Iris pigment epithelial cell (primary cell): ENCODE measurements around the gene FRYL.

Experiments used
- DNase-seq: peaks from one replicate; pipeline ENCODE4 v3.0.0-alpha.2; 2011; ENCODE audit warnings: low read depth

FRYL gene

DNA sequence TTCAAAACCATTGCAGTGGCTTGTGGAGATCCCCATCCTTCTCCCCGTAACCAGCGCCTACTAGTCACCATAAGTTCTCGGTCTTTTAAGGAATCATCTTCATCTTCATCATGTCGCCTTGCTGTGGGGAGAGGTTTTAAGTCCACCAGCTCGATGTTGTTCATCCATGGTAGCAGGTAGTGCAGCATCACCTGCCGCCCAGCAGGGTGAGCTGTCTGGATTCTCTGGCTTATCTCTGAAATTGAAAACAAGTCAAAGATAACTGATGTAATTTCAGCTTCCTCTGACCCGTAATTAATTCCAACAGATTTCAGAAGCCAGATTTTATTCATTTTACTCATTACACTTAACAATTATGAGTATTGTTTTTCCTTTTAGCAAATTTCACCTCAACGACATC is 222.6 kb downstream of the FRYL start:
- DNase-seq, result peak; percentile 29

DNA sequence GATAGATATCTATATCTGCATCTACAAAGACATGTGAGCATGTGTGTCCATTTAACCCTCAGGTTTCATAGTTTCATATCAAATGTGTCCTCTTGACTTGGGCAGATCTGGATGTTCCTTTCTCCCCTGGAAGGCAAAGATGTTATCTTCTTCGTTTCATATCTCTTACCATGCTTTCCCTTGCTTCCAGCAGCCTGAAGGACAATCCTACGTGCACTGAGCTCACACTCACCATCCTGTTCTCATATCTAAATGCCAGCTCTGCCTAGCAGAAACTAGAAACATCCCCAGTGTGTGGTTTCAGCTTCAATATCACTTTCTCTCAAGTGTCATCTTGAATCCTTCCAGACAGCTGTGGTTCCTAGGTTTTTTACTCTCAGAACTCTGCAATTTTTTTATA is 223.8 kb downstream of the FRYL start:
- no peak for DNase-seq

DNA sequence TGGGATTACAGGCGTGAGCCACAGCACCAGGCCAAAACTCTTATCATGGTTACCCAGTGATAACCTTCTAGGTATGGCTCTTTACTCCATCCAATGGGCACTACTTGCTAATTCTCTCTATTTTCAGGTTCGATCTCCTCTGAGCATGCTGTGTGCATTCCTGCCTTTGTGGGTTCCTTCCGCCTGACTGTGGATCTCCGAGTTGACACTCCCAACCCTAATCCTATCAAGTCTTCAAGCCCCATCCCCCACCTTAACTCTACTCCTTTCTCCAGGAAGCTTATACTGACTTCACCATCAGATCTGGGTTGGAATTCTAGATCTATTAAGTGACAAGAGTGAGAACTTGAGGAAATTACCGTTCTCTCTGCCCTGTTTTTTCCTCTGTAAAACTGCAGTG is 225.5 kb downstream of the FRYL start:
- DNase-seq, result no peak

DNA sequence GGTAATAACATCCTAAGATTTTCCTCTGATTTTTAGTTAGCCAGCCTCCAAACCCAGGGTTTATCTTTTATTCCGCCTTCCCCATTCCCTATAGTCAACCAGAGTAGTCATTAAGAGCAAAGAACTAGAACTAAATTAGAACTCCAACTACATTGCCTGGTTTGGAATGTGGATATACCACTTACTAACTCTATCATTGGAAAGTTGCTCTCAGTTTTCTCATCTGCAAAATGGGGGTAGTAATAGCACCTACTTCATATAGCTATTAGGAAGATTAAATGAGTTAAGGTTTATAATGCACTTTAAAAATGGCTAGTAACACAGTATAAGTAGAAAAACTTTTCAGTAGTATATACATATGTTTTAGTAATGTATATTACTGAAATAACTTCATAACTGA is 226.4 kb downstream of the FRYL start:
- DNase-seq, result no peak

DNA sequence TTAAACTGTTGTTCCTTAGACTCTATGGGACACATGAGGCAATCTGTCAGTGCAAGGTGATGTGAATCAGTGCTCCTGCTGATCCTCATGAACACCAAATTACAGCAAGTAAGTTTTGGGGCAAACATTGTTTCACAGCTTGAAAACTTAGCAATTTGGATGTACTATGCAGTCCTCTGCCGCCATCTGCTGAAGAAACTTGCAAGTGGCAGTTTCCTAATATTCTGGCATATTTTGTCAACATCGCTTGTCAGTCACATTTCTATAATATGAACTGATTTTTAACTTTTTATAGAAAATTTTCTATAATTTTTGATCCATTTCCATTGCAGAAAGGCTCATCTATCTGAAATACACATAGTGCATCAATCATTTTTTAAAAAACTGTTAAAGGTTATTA is 233.7 kb downstream of the FRYL start:
- DNase-seq, result peak; percentile 53

DNA sequence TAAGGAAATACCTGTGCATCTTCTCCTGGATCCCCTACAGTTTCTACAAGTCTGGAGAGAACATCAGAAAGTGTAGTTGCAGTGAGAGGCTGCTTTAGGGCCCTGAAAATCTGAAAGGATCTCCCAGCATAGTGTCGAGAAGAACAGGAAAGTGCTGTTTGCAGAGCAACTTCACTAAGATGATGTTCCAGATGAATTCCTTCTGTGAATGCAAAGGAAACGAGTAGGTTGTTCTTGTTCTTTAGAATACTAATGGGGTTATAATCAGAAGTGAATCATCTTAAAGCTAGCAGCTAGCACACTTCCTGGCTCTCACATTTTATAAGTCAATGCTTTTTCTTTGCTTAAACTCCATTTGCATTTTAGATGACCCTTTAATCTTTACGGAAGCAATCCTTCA is 236.3 kb downstream of the FRYL start:
- peak; percentile 24 for DNase-seq

DNA sequence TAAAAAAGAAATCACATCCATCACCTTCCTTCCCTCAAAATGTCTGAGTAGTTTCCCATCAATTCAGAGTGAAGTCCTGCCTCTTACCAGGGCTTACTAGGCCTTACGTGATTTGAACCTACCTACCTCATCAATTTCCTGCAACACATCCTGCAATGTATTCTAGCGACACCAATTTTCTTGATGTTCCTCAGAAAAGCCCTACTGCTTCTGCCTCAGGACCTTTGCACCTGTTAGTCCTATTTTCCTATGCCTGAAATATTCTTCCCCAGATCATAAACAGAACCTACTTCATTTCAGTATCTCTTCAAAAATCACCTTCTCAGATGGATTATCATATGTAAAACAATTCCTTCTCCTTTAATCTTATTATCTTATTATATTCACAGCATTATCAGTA is 237.2 kb downstream of the FRYL start:
- DNase-seq, result no peak

DNA sequence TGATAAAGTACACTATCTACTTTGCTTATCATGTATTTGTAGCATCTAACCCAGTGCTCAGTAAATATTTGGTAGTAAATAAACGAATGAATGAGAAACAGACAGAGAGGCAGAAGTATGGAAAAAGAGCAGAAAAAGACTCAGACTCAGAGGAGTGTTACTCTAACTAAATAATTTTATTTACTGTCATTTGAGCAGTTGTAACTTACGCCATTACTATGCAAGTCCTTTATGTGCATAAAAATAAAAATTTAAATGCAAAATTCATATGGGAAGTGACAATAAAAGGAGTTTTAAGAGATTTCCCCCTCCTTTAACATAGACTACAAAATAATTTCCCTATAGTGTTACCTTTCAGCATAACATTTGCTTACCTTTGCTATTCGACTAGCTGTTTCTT is 240.5 kb downstream of the FRYL start:
- DNase-seq, result no peak

DNA sequence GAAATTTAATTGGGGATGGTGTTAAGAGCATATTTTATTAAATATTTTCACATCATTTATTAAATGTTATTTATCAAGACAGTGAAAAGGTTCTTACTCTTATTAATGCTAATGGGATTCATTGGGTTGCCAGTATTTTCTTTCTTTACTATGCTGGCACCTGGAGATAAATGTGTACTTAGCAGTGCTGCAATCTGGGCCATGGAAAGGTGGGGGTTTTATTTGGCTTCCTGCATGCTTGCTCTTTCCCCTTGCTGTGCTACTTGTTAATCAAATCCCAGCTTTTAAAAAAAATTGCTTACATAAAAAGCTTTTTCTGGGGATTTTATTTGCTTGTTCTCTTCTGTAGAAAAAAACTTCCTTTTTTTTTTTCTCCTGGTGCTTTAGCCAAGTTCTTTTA is 241.7 kb downstream of the FRYL start:
- DNase-seq, result no peak

DNA sequence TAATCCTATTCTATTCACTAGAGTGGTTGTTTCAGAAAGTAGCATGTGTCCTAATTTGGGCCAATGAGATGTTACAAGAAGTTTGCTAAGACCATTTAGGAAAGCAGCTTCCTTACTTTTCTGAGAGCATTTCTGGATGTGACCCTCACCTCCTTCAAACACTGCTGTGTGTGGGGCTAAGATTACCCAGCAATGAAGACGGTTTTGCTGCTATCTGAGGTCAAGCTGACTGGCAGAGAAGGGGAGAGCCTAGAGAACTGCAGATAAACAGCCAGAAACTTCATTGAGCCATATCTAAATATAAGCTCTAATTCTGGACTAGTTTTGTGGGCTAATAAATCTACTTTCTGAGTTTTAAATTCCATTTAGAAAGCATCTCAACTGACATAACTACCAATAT is 253.7 kb downstream of the FRYL start:
- no peak for DNase-seq

DNA sequence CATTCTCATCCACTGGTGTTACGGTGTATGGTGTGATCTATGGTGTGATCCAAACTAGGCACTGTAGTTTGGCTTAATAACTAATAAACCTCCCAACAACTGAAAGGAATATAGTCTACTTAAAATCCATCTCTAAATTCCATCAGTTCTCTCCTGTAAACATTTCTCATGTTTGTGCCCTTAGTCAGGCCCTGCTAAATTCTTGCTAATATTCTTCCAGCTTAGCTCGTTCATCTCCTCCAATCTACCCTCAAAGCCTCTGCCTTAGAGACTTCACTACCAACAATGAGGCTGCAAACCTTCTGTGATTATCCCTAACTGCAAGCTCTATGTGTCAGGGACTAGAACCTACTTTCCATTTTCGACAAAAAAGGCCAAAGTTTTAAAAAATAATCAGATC is 261.9 kb downstream of the FRYL start:
- peak; percentile 20 for DNase-seq

DNA sequence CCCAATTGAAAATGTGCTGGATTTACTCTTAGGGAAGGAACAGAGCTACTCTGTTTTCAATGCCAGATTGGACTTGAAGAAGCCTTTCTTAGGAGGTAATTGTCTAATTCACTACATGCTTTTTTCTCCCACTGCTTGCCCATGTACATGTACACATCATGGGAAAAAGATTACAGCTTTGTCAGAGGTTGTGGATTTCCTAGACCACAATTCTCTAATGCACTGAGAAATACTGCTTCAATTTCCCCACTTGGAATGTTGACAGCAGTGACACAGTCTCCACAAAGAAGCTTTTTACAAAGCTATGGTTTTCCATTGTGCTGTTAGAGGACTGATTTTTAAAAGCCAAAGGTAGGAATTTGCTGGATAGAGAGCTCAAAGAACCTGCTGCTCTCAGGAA is 270.5 kb downstream of the FRYL start:
- no peak for DNase-seq

DNA sequence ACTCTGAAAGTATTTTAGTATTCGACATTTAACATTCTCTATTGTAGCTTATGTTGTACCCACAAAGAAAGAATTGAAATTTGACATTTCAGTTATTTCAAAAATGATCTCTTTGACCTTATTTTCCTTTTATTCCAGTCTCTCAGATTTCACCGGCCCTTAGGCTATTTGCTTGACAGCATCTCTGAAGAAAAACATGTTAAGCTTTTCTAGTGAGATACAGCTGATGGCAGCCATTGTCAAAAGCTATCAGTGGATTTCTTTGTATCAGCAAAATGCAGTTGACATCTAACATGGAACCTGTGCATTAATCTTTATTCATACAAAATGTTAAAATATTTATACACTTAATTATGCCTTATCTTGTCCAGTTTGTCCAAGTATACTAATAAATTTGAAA is 273.4 kb downstream of the FRYL start:
- DNase-seq, result no peak

DNA sequence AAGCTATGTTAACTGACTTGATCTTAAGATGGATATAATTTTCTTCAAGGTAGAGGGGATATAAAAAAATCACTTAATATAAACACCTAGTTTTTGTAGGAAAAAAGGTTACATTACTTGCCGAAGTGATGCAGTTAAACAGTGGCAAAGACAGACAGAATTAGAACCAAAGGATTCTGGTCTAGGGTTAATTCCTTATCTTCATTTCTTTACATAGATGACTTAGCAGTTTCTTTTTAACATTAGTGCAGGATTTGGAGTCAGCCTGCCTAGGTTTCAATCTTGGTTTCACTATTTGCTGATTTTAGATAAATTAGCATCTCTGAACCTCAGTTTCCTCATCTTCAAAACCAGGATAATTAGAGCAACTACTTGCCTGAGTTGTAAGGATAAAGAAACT is 275.7 kb downstream of the FRYL start:
- no peak for DNase-seq

DNA sequence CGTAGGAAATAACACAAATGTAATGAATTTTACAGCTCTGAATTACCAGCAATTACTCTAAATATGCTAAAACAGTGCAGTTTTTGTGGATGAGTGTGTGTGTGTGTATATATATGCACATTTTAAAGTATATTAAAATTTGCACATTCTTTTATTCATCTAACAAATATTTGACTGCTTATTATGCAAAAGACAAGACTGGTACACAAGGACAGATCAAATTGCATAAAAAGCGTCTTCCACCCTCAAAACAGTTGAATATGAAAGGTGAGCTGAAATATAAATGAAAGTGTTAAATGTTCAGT is 276.1 kb downstream of the FRYL start:
- no peak for DNase-seq

DNA sequence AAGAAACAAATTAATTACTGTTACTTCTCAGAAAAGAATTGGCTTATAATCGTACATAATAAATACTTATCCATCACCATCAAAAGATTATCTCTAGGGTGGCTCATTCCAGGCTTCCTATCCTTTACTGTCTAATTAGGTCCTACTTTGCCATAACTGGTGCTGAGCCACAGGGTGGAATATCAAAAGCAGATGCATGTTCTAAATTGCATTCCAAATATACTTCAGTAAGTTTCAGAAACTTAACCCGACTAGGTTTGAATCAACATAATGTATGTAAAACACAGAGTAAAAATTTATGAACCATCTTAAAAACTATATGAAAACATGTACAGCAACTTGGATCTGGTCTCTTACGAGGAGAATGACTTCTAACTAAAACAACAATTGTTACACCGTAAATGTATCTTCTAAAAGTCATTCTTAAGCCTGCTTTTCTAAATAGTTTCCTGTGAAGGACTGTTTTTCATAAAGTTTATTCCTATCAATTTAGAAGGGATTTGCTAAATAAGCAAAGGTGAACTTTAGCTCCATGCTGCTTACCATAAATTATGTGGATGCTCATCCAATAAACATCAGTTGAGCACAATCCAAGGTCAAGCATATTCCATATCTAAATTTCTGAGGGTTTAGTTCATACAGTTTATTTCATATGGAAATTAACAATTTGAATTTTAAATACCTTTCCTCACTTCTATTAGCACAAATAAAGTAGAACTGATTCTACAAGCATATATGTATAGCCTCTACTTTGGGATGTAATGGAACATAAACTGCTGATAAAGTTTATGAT is 276.6 kb downstream of the FRYL start:
- no peak for DNase-seq

DNA sequence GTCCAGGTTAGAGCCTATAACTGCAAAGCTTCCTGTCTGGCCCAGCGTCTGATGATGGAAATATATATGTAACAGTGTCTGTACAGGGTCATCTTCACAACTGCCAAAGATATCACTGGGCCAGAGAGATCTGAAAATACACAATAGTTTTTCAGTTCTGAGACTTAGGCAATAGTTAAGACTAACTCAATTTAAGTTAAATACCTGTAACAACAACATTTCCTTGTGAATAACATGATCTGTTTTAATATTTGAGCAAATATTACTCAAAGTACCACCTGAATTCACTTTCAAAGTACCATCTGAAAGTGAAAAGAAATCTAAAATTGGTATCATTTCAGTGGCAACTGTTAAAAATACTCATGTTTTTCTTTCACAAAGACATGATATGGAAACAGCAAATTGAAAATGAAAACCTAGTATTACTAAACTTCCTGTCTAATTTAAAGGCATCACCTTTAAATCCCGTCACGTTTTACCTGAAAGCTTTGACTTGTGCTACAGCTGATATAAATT is 280.5 kb downstream of the FRYL start:
- no peak for DNase-seq

DNA sequence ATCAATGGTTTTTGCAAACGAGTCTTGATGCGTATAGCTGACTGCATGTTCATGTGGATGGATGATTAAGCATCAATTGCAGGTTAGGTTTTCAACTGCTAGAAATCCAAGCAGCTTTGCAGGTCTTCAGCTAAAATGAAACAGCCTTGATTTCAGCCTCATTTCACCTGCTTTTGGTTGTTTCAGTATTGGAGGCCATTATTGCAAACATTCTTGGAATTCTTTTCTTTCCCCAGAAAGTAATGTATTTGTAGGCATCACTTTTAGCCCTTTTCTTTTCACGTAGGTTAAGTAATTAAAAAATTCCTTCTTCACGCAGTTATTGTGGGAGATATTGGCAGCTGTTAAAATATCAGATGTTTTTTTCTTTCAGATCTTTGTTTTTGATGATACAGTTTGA is 281.2 kb downstream of the FRYL start:
- no peak for DNase-seq

DNA sequence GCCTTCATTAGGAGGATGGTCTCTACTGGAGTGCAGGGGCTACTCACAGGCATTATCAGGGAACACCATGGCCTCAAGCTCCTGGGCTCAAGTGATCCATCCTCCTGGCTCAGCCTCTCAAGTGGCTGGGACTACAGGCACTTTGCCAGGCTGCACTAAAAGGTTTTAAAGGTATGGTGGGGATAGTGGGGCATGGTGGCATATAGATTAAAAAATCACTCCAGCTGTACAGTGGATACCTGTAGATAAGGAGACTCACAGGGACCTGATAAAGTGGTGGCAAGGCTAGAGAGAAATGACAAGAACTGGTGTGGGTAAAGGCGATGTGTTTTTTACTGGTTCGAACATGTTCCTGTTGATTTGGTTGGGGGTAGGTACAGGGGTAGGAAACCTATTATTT is 284.1 kb downstream of the FRYL start:
- no peak for DNase-seq

DNA sequence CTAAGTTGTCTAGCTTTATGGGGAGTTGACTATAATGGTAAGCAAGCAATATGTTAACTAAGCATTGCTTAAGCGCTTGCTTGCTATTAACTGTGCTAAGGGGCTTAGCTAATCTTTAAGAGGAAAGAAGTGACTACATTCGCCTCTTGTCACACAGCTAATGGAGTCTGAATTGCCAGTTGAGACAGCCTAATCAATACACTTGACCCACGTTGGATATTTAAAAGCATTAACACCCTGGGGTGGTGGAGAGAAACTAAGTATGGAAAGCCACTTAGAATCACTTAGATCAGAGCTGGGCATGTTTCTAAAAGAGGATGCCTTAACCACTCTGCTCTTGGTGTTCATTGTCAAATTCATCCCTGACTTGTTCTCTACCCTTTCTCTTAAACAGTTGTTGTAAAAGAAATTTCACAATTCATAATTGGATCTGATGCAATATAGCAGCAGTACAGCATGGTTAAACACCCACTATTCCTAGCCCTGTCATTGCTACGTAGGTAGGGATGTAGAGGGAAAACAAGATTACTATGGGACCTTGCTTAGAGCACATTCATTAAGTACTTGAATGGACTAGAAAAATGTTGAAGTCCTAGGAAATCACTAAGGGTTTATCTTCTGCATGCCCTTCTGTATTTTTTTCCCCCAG is 286.5 kb downstream of the FRYL start:
- DNase-seq, result no peak

DNA sequence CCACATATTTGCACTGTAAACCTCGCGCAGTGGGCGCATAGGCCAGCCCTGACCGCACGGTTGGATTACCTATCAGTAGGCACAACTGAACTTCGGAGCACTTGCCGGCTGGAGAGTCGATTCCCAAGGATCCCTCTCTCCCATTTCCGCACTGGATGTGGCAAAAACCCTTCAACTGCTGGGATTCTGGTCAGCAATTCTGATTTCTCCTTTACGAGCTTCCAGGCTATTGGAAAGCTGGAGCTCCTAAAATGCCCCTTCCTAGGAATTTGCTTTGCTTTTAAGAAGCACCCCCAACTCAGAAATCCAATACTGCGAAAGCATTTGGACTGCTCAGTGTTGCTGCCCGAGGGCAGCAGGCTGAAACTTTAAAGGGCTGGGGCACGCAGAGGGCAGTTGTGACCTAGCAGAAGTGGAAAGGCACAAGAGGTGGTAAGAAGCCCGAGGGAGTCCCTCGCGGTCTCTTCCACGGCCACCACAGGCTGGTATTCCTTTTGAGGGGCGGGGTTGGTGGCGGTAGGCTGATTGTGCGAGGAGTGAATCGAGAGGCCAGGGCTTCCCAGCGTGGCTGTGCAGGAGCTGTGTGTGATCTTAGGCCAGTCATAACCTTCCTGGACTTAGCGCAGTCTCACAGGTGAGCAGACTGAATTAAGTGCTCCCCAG is 288.4 kb downstream of the FRYL start:
- DNase-seq, result no peak

DNA sequence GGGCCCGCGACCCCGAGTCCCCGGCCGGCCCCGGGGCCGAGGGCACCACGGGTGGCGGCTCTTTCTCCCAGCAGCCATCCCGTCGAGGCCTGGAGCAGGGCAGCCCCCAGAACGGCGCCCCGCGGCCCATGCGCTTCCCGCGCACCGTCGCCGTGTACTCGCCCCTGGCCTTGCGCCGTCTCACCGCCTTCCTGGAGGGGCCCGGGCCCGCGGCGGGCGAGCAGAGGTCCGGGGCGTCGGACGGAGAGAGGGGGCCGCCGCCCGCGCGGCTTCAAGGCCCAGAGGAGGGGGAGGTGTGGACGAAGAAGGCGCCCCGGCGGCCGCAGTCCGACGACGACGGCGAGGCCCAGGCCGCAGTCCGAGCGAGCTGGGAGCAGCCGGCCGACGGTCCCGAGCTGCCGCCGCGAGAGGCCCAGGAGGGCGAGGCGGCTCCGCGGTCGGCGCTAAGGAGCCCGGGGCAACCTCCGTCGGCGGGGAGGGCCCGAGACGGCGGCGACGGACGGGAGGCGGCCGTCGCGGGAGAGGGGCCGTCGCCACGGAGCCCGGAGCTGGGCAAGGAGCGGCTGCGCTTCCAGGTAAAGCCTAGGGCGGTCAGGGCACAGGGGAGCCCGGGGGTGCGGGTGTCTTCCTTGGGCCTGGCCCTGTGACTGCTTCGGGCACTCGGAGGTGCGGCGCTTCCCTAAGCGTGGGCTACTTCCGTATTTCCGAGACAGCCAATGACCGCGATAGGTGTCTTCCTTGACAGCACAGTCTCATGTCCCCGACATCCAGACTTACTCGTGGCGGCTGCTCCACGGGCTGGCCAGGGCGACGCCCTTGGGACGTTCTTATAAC is 289.2 kb downstream of the FRYL start:
- no peak for DNase-seq
